Uterus (tissue), 4 donors: ENCODE results near the gene KPNA4. TPM values are rescaled to one million over a fixed set of nuclear protein-coding genes. Genes with fewer than 3 reads are reported as not detected.

Experiments
- DNase-seq, 2 donors: peaks; one replicate each; pipeline ENCODE4 v3.0.0-alpha.2; 2019 to 2020
- H3K27ac ChIP-seq, 2 donors: fragments of 200-600 bp; sonication (generic); 1 replicate in 1 of 2; 2 replicates in 1 of 2; pipeline ENCODE4 v1.5.1; 2016 to 2018
- H3K27me3 ChIP-seq, 2 donors: fragments of 200-600 bp; sonication (generic); one replicate each; pipeline ENCODE4 v1.5.1; 2018 to 2019; ENCODE audit warnings: control low read depth in 1 of 2
- H3K36me3 ChIP-seq, 2 donors: fragments of 200-600 bp; sonication (generic); one replicate each; pipeline ENCODE4 v1.5.1; 2019; ENCODE audit warnings: control low read depth in 1 of 2
- H3K4me1 ChIP-seq, 2 donors: fragments of 200-600 bp; sonication (generic); one replicate each; pipeline ENCODE4 v1.5.1; 2018 to 2019; ENCODE audit warnings: control low read depth in 1 of 2
- H3K4me3 ChIP-seq, 2 donors: fragments of 200-600 bp; sonication (generic); 1 replicate in 1 of 2; 2 replicates in 1 of 2; pipeline ENCODE4 v1.5.1; 2018 to 2019; ENCODE audit warnings: mild to moderate bottlenecking in 1 of 2
- H3K9me3 ChIP-seq, 2 donors: fragments of 200-600 bp; sonication (generic); one replicate each; pipeline ENCODE4 v1.5.1; 2019; ENCODE audit warnings: control low read depth in 1 of 2
- CTCF ChIP-seq, 4 experiments: fragments of 200-600 bp in 2 of 4; fragments of 450-650 bp in 2 of 4; sonication (generic) in 2 of 4; IDR thresholded peaks; one replicate each; pipeline ENCODE4 v1.5.1; 2016 to 2019; ENCODE audit warnings: antibody characterized with exemption in 4 of 4, mild to moderate bottlenecking in 2 of 4, moderate library complexity in 1 of 4
- POLR2A ChIP-seq, 2 donors: fragments of 450-650 bp; IDR thresholded peaks; one replicate each; pipeline ENCODE4 v1.6.1; 2016; ENCODE audit warnings: antibody characterized with exemption in 2 of 2, mild to moderate bottlenecking in 1 of 2, moderate library complexity in 1 of 2
- intact Hi-C: fragments of 100-400 bp; cut with DNase I; formaldehyde crosslinking; loops from one replicate; pipeline ENCODE4 v1.15.1; 2023; ENCODE audit warnings: low total_unique reads
- total RNA-seq, 4 donors: library from RNA; depleted of rRNA in 3 of 4; stranded (reverse); fragments of >200 nt in 3 of 4; gene quantifications; one replicate each; pipeline versions ENCODE4 v1.1.0 to v1.2.4, GENCODE V29; 2014 to 2023
- donor health status: DM: yes; HTN: yes; CAD: no.

Gene KPNA4
- total RNA-seq, 4 donors from 2014 or later, result 18.5 to 72.7 (median 33.5) TPM

GRCh38 chr3:160498202-160498601 is 67.2 kb downstream of the KPNA4 start:
- no peak for DNase-seq
- Histone ChIP-seq H3K27me3 (no peaks in the 10 kb centered on the region), H3K27ac (no peak overlapping the region), H3K4me1 (no peaks in the 10 kb centered on the region), H3K36me3 (no peaks in the 10 kb centered on the region), H3K9me3 (no peaks in the 10 kb centered on the region), H3K4me3 (no peak overlapping the region)
- no peak for TF ChIP-seq POLR2A (IDR thresholded peaks at IDR 0.05)
- no peak for TF ChIP-seq CTCF (IDR thresholded peaks at IDR 0.05)
- intact Hi-C loops, result no loop called here

DNA sequence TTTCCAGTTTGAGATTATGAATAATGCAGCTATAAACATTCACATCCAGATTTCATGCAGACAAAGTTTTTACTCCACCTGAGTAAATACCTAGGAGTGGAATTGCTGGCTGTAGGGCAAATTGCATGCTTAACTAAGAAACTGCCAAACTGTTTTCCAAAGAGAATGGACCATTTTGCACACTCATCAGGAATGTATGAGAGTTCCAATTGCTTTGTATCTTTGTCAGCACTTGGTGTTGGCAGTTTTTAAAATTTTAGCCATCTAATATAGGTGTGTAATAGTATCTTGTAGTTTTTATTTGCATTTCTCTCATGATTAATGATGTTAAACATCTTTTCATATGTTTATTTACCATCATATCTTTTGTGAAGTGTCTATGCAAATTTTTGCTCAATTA is 75.2 kb downstream of the KPNA4 start:
- H3K9me3 ChIP-seq, result no peaks in the 10 kb centered on the region
- no peak overlapping the region for H3K4me3 ChIP-seq
- H3K4me1 ChIP-seq, result no peaks in the 10 kb centered on the region
- H3K36me3 ChIP-seq, result no peaks in the 10 kb centered on the region
- intact Hi-C loops, result no loop called here
- no peak overlapping the region for H3K27ac ChIP-seq
- no peaks in the 10 kb centered on the region for H3K27me3 ChIP-seq
- no peak for DNase-seq
- TF ChIP-seq POLR2A (IDR thresholded peaks at IDR 0.05) (no peak), CTCF (IDR thresholded peaks at IDR 0.05) (no peak)

GRCh38 chr3:160486459-160486869 is 78.9 kb downstream of the KPNA4 start:
- intact Hi-C loops, result no loop called here
- Histone ChIP-seq H3K27ac (no peak overlapping the region), H3K9me3 (no peaks in the 10 kb centered on the region), H3K27me3 (no peaks in the 10 kb centered on the region), H3K4me1 (no peaks in the 10 kb centered on the region), H3K36me3 (no peaks in the 10 kb centered on the region), H3K4me3 (no peak overlapping the region)
- no peak for TF ChIP-seq POLR2A (IDR thresholded peaks at IDR 0.05)
- TF ChIP-seq CTCF (IDR thresholded peaks at IDR 0.05), result peak in 2 of 4 experiments; percentile 47 to 57
- no peak for DNase-seq

DNA sequence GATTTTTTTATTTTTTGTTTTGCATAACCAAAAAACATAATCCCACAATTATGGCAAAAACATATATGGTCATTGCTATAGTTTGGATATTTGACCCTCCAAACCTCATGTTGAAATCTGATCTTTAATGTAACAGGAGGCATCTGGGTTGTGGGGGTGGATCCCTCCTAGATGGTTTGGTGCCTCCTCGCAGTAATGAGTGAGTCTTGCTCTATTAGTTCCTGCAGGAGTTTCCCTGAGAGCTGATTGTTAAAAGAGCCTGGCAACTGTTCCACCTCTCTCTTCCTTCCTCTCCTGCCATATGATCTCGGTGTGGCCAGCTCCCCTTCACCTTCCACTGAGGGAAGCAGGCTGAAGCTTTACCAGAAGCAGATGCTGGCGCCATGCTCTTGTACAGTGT is 82.6 kb downstream of the KPNA4 start:
- Histone ChIP-seq H3K27ac (no peak overlapping the region), H3K36me3 (no peaks in the 10 kb centered on the region), H3K4me3 (no peak overlapping the region), H3K9me3 (no peaks in the 10 kb centered on the region), H3K27me3 (no peaks in the 10 kb centered on the region), H3K4me1 (no peaks in the 10 kb centered on the region)
- DNase-seq, result no peak
- intact Hi-C loops, result no loop called here
- TF ChIP-seq CTCF (IDR thresholded peaks at IDR 0.05) (no peak), POLR2A (IDR thresholded peaks at IDR 0.05) (no peak)

GRCh38 chr3:160481856-160482255 is 83.5 kb downstream of the KPNA4 start:
- no peaks in the 10 kb centered on the region for H3K4me1 ChIP-seq
- no peaks in the 10 kb centered on the region for H3K9me3 ChIP-seq
- no peak for DNase-seq
- intact Hi-C loops, result no loop called here
- TF ChIP-seq CTCF (IDR thresholded peaks at IDR 0.05) (no peak), POLR2A (IDR thresholded peaks at IDR 0.05) (no peak)
- H3K4me3 ChIP-seq, result no peak overlapping the region
- H3K36me3 ChIP-seq, result no peaks in the 10 kb centered on the region
- no peaks in the 10 kb centered on the region for H3K27me3 ChIP-seq
- H3K27ac ChIP-seq, result no peak overlapping the region
